Activated T-helper 1 cell treated with Interleukin-2 at 50 U/mL for 16 hours (primary cell): ENCODE results near the gene SLC25A48.

Experiments
- DNase-seq: peaks from one replicate; pipeline ENCODE4 v3.0.0-alpha.2; 2020; ENCODE audit warnings: low read depth

The SLC25A48 gene

DNA sequence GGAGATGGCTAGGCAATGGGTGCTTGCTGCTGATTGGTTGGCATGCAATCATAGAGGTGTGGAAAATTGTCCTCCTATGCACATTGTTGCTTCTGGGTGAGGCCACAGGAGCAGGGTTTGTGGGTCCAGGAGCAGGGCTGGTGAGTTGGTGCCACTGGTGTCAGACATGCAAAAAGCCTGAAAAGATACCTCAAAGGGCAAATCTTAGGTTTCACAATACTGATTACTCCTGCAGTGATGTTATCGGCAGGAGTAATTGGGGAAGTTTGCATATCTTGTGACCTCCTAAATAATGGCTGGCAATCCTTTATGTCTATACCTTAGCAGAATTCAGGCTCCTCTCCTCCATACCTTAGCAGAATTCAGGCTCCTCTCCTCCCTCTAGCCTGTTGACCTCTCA is 25.2 kb downstream of the SLC25A48 start:
- no peak for DNase-seq

- no peak for DNase-seq
Measured at GRCh38 chr5:135861641-135862040, 27.2 kb downstream of the SLC25A48 start.

DNA sequence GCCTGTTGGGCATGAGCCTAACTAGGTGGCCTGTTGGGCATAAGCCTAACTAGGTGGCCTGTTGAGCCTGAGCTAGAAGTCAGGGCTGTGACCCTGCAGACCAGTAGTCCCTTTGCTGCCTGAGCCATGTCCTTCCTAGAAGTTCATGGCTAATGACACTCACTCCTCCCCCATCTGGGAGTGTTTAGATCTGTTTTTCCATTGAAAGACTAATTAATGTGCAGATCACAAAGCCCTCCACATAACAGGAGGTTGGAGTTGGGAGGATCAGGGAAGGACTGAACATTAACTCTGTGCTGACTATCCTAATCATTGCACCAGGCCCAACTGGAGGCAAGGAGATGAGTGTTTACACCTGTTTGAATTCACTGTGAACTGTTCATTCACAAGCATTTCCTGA is 27.6 kb downstream of the SLC25A48 start:
- DNase-seq, result no peak

- no peak for DNase-seq
Measured at GRCh38 chr5:135862744-135863143, 28.3 kb downstream of the SLC25A48 start.

DNA sequence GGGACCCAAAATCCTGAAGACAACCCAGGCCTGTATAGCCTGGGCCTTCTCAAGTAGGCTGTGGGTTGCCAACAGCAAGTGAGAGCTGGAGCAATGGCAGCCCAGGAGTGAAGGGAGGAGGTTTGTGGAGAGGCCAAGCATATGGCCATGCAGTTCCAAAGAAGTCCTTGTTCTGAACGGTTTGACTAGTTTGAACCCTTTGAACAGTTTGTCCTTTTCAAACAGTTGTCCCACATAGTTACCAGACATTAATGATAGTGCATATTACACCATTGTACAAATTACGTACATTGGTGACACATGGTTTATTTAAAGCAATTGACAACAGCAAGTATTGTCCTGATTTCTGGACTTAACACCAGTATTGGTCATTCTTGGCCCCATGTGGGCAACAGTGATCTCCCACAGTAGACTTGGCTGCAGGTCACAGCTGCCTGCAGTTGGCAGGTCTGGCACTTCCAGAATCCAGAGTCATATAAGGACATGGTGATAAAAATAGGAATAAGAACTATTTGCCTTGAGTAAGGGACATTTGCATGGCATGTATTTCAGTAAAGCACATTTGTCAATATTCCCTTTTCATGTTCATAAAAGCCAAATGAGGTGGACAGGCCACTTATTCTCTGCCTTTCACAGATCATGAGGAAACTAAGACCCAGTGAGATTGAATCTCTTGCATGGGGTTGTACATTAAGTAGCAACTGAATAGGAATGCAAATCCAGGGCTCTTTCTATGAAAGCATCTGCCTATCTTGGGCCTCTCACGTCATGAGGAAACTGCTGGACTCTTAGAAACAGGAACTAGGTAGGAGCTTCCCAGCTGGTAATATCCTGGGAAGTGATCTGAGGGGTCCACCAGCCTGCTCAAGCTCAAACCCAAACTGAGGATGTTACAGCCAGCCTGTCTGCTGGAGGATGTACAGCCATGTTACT is 30.3 kb downstream of the SLC25A48 start:
- DNase-seq, result no peak

GRCh38 chr5:135866016-135866415 is 31.6 kb downstream of the SLC25A48 start:
- DNase-seq, result no peak

GRCh38 chr5:135867599-135867998 is 33.1 kb downstream of the SLC25A48 start:
- no peak for DNase-seq

DNA sequence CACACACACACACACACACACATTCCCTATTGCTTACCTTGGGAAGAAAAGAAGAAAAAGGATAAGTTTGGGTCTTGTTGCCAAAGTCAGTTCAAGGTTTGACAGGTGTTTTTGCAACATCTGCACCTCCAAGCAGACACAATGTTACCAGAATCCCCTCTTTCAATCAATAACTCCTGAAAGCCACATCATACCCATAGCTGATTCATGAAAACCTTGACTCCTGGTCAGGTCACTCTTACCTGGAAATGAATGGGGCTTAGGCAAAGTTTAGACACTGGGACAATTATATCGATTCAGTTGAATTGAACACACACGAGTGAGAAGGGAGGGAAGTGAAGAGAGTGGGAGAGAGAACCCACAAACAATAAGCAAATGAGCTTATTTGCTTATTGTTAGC is 34.2 kb downstream of the SLC25A48 start:
- DNase-seq, result no peak

- DNase-seq, result no peak
Measured at GRCh38 chr5:135869276-135869675, 34.8 kb downstream of the SLC25A48 start.

DNA sequence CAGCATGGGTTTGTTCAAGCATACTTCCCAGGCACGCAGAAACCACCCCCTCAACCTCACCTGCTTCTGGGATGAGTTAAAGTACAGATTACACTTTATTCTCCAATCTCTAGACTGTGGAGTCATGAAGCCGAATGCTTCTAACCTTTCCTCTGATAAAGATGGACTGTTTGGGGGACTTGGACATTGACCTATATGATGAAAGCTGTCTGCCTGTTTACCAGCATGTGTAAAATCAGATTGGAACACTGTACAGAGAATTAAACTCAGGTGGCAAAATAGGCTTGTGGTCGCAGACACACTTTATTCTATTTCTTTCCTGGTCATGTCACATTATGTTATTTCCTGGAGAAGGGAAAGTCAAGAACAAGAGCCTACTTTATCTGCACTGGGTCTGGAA is 35.5 kb downstream of the SLC25A48 start:
- no peak for DNase-seq

DNA sequence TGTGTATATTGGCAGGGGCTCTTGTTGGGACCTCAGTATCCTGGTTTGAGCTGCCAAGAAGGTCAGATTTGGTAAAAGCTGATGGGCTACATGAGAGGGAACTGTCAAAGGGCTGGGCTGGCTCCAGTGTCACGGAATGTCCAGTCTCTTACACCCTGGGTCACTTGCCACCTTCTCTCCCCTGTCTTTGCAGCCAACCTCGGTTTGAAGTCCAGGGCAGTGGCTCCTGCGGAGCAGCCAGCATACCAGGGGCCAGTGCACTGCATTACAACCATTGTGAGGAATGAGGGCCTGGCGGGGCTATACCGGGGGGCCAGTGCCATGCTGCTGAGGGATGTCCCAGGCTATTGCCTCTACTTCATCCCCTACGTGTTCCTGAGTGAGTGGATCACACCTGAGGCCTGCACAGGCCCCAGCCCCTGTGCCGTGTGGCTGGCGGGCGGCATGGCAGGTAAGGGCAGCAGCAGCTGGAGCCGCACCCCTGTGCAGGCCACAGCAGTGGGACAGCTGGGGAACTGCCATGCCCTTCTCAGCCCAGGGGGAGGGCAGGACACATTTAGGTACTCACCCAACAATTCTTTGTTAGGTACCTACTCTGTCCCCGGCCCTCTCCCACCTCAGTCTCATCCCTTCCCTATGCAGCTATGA is 36.9 kb downstream of the SLC25A48 start:
- DNase-seq, result no peak

GRCh38 chr5:135873831-135874230 is 39.4 kb downstream of the SLC25A48 start:
- DNase-seq, result no peak

- no peak for DNase-seq
Measured at GRCh38 chr5:135874461-135874860, 40.0 kb downstream of the SLC25A48 start.

GRCh38 chr5:135875567-135875966 is 41.1 kb downstream of the SLC25A48 start:
- no peak for DNase-seq

GRCh38 chr5:135876146-135876545 is 41.7 kb downstream of the SLC25A48 start:
- no peak for DNase-seq

- no peak for DNase-seq
Measured at GRCh38 chr5:135877570-135878155, 43.2 kb downstream of the SLC25A48 start.

DNA sequence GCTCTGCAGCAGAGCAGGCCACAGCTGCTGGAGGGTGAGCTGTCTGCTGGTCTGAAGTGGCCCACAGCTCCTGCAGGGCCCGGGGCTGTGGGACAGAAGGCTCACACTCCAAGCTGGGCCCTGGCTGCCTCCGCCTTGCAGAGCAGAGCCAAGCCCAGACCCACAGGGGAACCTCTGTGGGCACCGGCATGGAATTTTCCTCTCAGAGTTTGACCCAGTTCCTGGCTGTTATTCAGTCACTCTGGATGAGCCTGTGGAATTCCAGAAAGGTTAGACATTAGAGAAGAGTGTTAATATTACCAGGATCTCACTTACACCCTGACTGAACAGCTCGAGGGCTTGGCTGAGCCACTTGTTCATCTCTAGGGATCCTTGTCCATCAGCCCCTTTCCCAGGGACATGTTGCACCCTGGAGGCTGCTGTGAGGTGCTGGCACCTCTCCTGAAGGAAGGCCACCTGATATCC is 43.7 kb downstream of the SLC25A48 start:
- no peak for DNase-seq

DNA sequence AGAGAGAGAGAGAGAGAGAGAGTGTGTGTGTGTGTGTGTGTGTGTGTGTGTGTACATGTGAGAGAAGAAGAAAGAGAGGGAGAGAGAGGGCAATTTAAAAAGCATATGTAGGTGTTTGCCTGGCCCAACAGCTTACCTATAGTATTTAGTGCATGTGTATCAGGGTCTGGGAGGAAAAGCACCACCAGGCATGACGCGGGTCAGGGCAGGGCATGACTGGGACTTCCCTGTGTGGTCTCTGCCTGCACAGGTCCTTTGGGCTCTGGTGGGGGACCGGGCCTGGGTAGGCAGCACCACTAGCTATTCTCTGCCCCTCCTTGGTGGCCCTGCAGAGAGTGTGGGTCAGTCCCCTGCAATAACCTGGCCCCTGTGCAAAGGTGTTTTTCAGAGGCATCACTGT is 45.1 kb downstream of the SLC25A48 start:
- no peak for DNase-seq

GRCh38 chr5:135880278-135880677 is 45.8 kb downstream of the SLC25A48 start:
- no peak for DNase-seq

DNA sequence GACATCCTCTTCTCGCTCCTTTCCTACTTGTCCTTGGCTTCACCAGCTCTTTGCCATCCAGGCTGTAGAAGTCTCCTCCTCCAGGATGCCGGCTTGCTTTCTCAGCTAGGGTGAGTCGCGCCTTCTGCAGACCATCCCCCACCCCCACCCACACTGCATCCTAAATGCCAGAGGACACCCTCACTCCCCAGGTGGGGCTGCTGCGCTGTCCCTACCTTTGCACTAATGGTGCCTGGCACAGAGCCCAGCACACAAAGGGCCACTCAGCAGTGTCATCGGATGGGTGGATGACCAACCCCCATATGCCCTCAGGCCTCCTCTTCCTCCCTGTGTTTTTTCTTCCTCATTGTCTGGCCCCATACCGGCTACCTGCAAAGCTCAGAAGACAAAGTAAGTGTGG is 46.3 kb downstream of the SLC25A48 start:
- DNase-seq, result no peak

- DNase-seq, result no peak
Measured at GRCh38 chr5:135881244-135881643, 46.8 kb downstream of the SLC25A48 start.

DNA sequence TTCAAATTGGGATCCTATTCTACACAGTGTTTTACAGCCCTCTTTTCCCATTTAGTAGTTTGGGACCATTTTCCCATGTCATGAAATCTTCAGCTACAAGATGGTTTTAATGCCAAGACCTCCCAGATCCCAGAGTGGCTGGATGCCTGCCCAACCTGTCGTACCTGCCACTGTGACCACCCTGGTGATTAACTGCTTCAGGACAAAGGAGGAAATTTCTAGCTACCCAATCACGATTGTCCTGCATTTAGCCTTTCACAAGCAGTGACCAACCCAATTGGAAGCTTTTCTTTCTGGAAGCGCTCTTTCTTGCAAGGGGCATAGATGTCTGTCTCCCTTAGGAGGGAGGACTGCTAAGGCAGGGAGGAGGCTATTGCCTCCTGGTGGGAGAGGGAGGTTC is 47.4 kb downstream of the SLC25A48 start:
- no peak for DNase-seq

DNA sequence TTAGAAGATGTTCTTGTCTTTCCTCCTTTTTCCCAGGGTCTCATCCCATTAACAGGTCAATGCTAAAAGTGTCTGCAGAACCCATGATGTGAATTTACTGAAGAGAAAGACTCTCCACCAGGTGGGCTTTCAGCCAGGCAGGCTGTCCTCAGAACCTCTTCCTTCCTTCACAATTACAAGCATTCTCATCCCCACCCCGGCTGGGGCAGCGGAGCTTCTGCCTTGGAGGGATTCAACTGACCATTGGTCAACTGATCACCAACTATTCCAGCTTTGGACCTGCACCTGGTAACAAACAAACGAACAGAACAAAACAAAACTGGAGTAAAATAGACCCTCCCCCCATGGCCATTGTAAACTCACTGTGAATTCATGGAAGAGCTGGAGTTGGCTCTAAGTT is 48.6 kb downstream of the SLC25A48 start:
- DNase-seq, result no peak
